Parathyroid adenoma (tissue), 2 donors: ENCODE results near the gene GGT6.

Experiments used
- H2AFZ ChIP-seq: fragments of 300-600 bp; sonication (generic); one replicate; pipeline ENCODE4 v1.7.0; 2017; ENCODE audit warnings: antibody characterized with exemption, mild to moderate bottlenecking
- H3K27ac ChIP-seq: fragments of 300-600 bp; sonication (generic); one replicate; pipeline ENCODE4 v1.7.0; 2017
- H3K27me3 ChIP-seq: fragments of 300-600 bp; sonication (generic); one replicate; pipeline ENCODE4 v1.7.0; 2017; ENCODE audit warnings: low read length; ENCODE audit not compliant: control insufficient read depth, insufficient read depth
- H3K36me3 ChIP-seq: fragments of 300-600 bp; sonication (generic); one replicate; pipeline ENCODE4 v1.7.0; 2017; ENCODE audit warnings: low read length; ENCODE audit not compliant: control insufficient read depth, insufficient read depth
- H3K4me1 ChIP-seq: fragments of 300-600 bp; sonication (generic); one replicate; pipeline ENCODE4 v1.7.0; 2017; ENCODE audit warnings: control low read depth
- H3K4me2 ChIP-seq: fragments of 300-600 bp; sonication (generic); one replicate; pipeline ENCODE4 v1.7.0; 2017; ENCODE audit warnings: low read length
- H3K4me3 ChIP-seq: fragments of 300-600 bp; sonication (generic); one replicate; pipeline ENCODE4 v1.7.0; 2017; ENCODE audit warnings: low read depth, low read length
- H3K79me2 ChIP-seq: fragments of 300-600 bp; sonication (generic); one replicate; pipeline ENCODE4 v1.7.0; 2017; ENCODE audit warnings: control low read depth
- H3K9ac ChIP-seq: fragments of 300-600 bp; sonication (generic); one replicate; pipeline ENCODE4 v1.7.0; 2017; ENCODE audit warnings: mild to moderate bottlenecking
- H3K9me3 ChIP-seq: fragments of 300-600 bp; sonication (generic); one replicate; pipeline ENCODE4 v1.7.0; 2017; ENCODE audit warnings: low read length; ENCODE audit not compliant: control insufficient read depth
- CTCF ChIP-seq: fragments of 300-600 bp; sonication (generic); IDR thresholded peaks from one replicate; pipeline ENCODE4 v1.7.0; 2017; ENCODE audit warnings: antibody characterized with exemption, mild to moderate bottlenecking
- donor health status: primary hyperparathyroidism.

The GGT6 gene

GRCh38 chr17:4507361-4508111 is 52.8 kb downstream of the GGT6 start:
- Histone ChIP-seq H3K4me3 (no peak overlapping the region), H3K4me1 (peaks cover 5% of the 10 kb centered on the region), H3K9ac (no peak overlapping the region), H3K9me3 (no peaks in the 10 kb centered on the region), H3K79me2 (no peaks in the 10 kb centered on the region), H3K36me3 (no peaks in the 10 kb centered on the region), H3K27me3 (no peaks in the 10 kb centered on the region), H3K27ac (peak overlapping the region; percentile 19), H2AFZ (no peak overlapping the region), H3K4me2 (no peak overlapping the region)
- TF ChIP-seq CTCF: no peak
